GM19395 (cell line): ENCODE measurements around the gene MTSS2.

Experiments used
- ATAC-seq: cut with Tn5 transposase; IDR thresholded peaks from one replicate; pipeline ENCODE4 v1.9.1; 2021; ENCODE audit warnings: mild to moderate bottlenecking, moderate library complexity; ENCODE audit not compliant: unreplicated experiment

Gene MTSS2

DNA sequence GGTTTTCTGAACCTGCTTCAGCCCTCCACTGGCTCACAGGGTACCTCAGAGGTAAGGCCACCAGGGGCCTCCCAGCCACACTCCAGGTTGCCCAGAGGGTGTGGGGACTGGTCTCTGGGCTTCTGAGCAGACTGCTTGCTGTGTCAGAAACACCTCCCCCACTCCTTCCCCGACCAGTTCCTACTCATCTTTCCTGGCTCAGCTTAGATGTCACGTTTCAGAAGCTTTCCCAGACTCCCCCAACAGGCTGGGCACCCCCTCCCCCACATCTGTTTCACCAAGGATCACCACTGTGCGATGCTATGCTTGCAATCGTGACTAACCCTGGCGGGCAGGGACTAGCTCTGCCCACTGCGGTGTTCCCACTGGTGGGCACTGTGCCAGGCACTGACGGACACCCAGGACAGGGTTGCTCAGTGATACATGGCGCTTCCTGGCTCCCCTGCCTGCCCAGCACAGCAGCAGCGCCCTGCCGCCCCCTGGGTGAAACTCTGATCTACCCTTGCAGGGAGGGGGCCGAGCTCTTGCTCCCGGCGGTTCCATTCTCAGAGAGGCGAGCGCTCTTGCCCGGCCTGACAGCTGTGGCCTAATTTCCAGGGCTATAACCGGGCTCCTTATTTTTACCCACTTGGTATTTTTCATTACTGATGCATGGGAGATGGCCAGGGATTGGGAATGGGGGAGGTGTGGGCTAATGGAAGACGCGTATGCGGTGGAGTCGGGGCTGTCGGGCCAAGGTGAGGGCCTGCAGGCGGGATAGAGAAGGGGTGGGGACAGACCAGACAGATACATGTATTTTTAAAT, 29.4 kb upstream of the MTSS2 start:
- ATAC-seq = no peak

DNA sequence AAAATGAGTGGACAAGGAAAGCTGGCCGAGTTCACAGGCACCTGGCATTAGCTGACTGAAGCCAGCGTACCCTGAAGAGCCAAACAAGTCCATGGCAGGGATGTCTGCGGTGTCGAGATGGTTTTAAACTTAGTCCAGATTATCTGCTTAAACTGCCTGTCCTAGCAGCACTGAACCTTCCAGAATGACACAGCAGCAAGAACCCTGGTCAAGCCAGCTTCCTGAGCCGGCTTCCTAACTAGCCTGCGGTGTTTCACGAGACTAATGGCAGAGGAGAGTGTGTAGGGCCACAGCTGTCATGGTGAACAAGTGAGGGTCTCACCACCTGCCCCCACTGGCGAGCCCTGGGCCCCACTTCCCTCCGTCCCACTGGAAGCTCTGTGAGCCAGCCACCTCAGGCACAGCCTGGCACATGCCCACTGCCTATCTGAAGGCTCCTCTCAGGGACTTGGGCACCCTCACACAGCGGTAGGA, 28.8 kb upstream of the MTSS2 start:
- ATAC-seq = no peak

DNA sequence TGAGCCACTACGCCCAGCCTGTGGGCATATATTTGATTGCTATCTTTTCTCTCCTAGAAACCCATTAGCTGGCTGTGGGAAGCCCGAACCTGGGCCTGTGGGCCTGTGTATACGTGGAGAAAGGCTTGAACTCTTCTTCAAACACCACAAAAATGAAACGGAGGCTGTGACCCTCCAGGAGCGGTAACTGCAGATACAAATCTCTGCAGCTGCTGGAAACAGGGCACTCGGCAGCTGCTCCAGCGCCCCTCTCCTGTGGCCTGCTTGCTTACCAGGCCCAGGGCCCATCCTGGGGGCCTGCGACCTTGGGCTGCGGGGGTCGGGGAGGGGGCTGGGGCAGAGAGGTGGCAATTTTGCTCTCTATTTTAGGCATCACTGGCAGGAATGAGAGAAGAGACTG, 28.0 kb upstream of the MTSS2 start:
- ATAC-seq = no peak

DNA sequence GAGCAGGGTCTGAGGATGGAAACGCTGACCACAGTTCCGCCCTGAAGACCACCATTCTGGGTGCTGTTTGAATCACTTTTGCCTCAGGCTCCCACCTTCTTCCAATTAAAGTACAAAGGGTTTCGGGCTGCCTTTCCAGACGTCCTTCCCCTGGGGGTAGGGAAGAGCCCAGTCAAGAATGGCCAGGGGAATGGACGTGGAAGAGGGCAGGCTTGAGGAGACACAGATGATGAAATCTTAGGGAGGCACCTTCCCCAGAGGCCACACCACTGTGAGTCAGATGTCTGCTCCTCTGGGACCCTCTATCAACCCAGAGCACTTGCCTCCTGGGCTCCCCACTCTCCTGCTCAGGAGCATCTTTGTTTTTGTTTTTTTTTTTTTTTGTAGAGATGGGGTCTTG, 27.5 kb upstream of the MTSS2 start:
- no peak for ATAC-seq

DNA sequence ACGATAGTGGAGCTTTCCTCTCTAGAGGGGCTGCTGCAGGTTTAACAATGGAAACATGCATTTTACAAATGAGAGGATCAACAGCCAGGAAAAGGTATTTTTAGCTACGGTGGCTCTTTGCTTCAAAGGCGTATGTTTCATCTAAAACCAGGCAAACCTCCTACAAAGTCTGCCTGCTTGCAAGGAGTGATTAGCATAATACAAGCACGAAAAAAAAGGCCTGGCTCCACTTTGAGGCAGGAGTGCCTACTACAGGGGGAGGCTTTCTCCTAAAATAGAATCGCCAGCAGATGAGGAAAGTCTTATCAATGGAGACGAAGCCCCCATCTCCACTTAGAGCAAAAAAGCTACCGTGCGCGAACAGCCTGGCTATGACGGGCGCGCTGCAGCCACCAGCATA, 27.1 kb upstream of the MTSS2 start:
- ATAC-seq = no peak

DNA sequence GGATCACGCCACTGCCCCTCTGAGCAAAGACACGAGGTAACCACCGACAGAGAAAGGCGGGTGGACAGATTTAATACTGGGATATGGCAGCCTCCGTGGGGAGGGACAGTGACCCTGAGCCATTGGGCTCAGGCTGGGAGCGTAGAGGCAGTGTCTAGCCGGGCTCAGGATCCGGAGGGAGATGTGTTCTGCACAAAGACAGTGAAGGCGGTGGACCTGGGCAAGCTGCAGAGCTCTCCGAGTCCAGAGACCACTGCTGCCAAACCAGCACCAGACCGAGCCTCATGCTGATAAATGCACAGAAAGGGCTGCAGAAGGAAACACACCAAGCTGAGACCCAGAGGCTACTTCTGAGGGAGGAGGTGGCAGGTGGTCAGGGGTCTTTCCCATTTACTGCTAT, 26.5 kb upstream of the MTSS2 start:
- no peak for ATAC-seq

DNA sequence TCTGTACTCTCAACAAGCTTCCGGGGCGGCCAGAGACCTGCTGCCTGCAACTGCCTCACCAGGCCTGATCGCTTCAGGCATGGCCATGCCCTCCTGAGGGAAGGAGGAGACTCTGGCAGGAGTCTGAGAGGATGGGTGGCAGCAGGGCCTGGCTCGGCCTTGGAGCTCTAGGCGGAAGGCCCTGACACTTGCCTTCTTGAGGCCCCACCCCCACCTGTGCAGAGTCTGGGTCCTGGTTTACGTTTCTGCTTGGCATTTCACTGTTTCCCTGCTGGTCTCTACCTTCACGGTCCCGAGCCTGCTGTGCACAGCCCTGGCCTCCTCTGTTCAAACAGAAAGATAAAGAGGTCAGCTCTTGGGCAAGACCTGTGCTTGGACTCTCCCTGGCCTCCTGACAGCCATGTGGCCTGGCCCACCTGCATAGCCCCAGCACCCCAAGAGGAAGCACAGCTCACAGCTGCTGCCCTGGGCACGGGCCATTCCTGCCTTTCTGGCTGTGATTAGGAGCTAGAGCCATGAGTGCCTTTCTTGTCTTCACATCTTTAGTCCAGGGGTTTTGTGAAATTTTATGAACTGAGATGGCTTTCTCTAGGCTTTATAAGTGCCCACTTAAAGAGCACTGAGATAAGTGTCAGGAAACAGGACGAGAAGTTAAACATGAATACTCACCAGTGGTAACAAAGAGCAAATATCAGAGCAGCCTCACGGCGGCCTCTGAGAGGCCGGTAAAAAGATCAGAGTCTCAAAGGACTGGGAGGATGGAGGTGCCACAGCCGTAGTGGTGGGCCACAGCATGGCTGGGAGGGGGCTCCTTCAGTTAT, 25.6 kb upstream of the MTSS2 start:
- no peak for ATAC-seq

DNA sequence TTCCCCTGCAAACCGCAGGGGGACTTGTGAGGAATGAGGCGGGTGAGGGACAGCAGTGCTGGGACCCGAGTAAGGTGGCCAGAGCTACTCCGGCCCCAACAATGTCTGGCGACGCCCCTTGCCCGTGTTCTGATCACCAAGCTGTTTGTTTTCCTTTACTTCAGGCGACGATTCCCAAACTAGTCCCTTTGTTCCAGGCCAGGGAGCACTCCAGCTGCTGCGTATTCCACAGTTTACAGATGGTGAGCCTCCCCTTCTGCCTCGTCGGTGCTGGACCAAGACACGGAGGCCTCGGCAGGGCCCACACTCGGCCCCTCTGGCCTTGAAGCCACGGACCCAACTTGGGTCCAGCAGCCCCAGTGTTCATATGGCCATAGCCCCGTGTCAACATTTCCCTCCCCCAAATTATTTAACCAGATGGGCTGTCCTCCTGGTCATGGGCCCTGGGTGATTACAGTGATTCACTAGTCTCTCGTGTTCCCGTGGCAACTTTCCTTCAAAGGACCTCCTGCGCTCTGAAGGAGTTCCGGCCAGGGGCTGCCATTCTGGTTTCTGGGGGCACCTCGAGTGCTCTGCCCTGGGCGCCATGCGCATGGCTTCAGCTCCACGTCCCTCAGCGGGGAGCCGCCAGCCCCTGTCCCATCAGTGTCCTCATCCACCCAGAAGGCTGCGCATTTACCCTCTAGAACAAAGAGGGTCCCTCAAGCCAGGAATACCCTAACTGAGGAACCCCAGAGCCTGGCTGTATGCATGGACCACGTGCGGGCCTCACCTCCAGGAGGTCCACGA, 24.8 kb upstream of the MTSS2 start:
- ATAC-seq = no peak

DNA sequence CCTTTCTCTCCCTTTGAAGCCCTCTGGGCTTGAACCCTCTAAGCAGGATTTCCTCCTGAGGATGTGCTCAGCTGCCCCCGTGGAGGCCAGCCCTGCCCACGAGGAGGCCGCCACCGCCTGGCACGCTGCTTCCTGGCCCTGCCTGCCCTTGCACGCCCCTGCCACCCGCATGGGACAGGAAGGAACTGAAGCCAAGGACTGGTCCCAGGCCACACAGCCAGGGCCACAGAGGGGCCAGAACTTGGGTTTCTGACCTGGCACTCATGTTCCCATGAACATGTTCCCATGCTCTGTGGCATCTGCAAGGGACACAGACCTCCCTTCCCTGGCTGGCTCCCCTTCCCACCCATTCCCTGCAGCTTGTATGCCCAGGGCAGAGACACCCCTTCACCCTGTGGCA, 24.1 kb upstream of the MTSS2 start:
- ATAC-seq = no peak

DNA sequence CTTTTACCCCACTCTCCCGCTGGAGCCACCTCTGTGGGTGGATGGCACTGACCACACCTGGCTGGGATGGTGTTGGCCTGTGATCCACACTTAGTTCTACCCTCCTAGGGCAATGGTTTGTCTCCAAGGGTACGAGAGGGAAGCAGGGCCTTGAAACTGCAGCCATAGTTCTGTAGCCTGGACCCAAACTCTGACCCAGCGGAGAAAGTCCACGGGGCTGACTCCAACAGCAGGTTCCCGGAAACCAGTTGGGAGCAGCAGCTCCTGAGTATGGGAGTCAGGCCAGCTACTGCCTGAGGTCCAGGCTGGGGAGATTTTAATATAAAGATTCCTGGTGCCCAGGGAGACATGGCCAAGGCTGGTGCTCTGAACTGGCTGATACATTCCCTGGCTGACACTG, 23.6 kb upstream of the MTSS2 start:
- ATAC-seq = no peak

DNA sequence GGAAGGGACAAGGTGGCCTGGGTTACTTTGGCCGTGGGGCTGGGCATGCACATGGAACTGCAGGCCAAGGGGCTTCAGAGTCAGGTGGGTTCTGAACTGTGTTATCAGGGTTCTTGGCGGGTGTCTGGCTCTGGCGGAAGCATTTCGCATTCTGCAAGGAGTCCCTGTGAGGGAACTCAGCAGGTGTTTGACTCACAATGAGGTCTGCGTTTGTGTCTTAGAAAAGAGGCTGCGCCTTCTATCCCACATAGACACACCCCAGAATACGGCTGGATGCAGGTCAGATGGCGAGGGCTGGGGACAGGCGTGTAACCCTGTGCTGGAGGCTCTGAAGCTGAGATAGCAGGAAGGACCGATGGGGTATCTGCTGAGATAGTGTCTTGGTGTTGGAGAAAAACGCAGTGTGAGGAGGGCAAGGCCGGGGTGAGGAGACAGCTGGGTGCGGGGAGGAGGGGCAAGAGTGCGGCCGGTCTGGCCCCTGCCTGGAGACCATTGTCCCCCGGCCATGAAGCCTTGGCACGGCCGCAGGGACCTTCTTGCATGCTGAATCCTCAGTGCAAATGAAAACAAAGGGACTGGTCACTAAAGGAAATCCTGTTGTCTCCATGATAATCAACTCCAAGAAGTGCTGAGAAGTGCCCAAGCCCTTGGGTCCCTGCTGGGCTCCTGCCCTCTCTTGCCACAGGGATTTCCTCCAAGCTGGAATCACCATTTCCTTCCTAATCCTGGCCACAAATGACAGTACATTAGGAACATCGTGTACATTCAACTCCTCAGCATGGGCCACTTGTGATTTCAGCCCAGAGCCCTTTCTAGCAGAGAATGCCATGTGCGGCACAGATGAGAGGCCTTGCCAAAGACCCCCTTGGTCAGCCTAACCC, 22.8 kb upstream of the MTSS2 start:
- no peak for ATAC-seq

DNA sequence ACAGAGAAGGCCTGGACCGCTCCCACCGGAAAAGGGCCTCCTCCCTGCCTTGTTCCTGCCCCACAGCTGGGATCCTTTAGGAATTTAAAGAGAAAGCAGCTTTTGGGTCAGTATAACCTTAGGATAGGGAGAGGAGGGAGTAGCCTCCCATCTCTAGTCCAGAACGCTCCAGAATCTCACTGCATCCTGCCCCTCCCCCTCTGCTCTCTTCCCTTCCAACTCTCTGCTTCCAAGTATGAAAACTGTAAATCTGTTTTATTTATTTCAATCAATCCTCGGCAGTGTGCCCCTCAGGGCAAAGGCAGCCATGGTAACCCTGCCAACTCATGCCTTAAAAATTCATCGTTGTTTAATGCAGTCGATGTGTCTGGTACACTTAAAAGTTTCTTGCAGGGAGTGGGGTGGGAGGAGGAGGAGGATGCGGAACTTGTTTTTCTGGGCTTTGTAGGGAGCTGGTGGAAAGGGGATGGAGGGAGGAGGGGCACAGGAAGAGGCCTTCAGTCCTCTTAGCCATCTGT, 21.2 kb upstream of the MTSS2 start:
- ATAC-seq = no peak

DNA sequence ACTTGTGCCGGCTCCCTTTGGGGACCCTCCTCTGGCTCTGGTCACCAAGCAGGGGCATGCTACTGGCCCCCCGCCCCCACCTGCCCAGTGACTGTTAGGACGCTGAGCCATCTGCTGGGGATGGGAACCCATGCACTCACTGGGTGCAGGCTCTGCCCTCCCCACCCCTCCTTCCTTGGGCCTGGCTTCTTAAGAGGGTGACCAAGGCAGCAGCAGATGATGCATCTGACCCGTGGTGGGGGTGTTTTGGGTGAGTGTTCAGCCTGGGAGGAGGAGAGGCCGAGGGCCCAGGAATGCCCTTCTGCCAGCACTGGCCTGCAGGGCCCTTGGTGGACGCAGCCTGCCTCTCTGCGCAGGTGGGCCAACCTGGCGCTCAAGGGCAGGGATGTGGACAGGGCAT, 19.2 kb upstream of the MTSS2 start:
- no peak for ATAC-seq

DNA sequence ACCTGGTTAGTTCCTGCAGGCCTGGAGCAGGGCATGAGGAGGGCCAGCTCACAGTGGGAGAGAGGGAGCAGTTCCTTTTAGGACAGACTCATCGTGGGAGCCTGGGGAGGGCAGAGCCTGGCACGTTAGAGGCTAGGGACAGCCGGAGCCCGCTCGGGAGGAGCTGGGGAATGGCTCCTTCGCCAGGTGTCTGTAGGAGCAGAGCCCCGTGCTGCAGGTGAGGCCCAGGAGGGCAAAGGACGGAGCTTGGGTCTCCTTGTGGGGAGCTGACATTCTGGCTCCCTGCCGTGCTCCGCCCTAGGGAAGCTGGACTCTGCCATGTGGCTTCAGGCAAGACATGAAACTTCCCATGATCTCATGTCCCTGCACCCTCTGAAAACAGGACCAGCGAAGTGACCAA, 18.7 kb upstream of the MTSS2 start:
- no peak for ATAC-seq

DNA sequence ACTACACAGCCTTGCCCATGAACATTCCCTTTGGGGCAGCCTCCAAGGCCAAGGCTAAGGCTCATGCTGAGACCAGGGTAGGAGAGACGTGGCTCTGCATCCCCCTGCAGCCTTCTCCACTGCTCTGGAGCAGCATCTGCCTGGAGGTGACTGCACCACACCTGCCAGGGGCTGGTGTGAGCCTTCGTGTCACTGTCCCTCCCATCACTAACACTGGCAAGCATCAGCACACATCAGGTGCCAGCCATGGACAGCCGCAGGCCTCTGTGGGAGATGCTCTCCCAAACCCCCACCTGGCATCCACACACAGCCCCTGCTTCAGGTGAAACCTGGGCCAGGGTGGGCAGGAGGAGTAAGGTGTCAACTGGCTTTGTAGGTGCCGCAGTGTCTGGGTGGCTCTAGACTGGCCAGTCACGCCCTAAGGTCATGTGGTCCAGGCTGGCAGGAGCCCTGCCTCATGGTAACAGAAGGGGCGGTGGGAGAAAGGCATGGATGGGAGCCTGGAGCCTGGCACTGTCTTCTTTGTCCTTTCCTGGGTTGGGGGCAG, 18.1 kb upstream of the MTSS2 start:
- ATAC-seq = no peak

DNA sequence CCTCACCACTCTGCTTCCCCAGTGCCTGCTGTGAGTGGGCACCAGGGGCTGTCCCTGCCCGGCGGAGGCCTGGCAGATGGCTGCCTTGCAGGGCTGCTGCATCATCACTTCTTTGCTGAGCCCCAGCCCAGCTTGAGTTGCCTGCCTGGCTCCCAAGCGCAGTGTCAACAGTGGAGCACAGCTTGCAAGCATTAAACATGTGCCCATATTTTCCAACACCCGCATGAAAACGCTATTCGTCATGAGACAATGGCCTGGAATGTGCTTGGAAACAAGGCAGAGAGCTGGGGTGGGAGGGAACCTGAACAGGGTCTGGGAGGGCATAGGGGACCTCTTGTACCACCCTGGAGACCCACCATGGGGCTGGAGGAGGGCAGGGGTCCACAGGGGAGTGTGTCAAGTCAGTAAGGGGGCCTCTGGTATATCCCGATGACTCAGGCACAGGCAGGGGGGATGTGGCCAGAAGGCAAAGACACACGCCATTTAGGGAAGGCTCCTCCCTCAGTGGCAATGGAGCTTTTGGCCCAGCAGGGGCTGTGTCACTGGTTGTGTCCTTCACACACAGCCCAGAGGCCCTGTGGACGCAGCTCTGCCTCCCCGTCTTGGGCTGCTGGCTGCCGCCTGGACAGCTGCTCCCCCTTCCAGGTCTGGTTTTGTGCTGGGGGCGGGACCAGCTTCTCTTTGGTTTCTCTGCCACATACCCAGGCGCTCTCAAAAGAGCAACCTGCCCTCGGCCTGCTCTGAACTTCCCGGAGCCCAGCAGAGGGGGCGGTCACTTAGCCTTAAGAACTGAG, 17.4 kb upstream of the MTSS2 start:
- no peak for ATAC-seq

DNA sequence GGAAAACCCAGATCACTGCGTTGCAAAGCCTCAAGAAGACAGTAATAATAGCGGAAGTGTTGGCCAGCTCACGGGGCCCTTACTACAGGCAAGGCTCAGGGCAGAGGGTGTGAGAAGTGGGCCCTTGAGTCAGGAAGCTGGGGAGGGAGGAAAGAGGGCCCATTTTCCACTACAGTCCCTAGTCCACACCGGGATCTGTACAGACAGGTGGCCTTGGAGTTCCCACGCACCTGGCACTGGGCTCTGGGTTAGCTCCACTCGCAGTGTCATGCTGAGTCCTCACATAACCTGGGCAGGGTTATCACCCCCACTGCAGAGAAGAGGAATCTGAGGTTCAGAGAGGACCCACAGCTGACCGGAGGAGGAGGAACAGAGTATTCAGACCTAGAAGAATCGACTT, 16.8 kb upstream of the MTSS2 start:
- ATAC-seq = no peak

DNA sequence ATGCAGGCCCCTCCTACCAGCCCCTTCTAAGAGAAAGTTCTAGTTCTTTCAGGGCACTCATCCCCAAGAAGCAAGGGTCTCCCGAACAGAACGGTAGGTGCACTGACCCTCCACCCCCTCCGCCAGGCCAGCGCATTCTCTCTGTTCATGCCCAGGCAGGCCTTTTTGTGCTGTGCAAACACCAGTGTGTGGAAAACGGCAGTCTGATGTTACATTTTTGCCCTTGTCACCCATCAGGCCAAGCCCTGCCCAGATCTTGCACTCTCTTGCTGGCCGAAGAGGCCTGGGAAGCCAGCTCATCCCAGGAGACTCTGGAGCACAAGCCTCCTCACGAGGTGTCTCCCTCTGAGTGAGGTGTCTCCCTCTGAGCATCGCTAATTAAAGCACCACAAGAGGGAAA, 16.1 kb upstream of the MTSS2 start:
- ATAC-seq = no peak

DNA sequence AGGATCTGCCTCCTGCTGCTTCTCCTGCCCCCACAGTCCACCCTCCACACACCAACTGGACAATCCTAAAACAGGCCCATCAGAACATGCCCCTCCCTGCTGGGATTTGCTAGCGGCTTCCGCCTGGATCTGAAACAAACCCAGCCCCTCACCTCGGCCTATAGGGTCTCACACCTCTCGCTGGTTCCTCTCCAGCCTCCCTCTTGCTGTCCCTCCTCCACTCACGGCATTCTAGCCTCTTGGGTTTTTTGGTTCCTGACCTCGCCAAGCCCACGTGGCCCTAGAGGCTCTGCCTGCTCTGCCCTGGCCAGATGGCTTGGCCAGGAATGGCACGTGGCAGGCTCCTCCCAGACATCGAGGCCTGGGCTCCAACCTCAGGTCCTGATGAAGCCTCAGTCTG, 15.7 kb upstream of the MTSS2 start:
- ATAC-seq = no peak
